Measurements from ENCODE around the gene ZNF736. TPM values are rescaled to one million over a fixed set of nuclear protein-coding genes. Genes with fewer than 3 reads are reported as not detected.

The ZNF736 gene
- total and polyA plus RNA-seq, 2 experiments from 2014 or later = 2.6 to 14.2 TPM

- TF ChIP-seq ZNF462 (CRISPR knock-in tag; IDR thresholded peaks at IDR 0.05) (no peak), CREB1 (CRISPR knock-in tag; IDR thresholded peaks at IDR 0.05; ENCODE audit: low read depth) (no peak)
These were observed 86.6 kb downstream of the ZNF736 start (continued) for GRCh38 chr7:64400401-64400800.

Other genes with a start within 250 kb of the ZNF736 start
- gene ZNF735, start 106.8 kb upstream of the ZNF736 start, total RNA-seq (2014; rRNA removed; shearing (Covaris generic)) = not detected in 2 replicates
- not detected in 2 replicates for gene ZNF735, start 106.8 kb upstream of the ZNF736 start, polyA plus RNA-seq (2016; fragmentation: Nextera tagmentation; extraction: Ambion mirVana)
- gene ZNF679, start 85.5 kb upstream of the ZNF736 start, total RNA-seq (2014; rRNA removed; shearing (Covaris generic)) = not detected in 2 replicates
- gene ZNF679, start 85.5 kb upstream of the ZNF736 start, polyA plus RNA-seq (2016; fragmentation: Nextera tagmentation; extraction: Ambion mirVana) = not detected in 2 replicates
- 60.2 and 62.5 TPM in 2 replicates for gene ZNF680, start 249.1 kb downstream of the ZNF736 start, total RNA-seq (2014; rRNA removed; shearing (Covaris generic))
- 27.1 and 27.3 TPM in 2 replicates for gene ZNF680, start 249.1 kb downstream of the ZNF736 start, polyA plus RNA-seq (2016; fragmentation: Nextera tagmentation; extraction: Ambion mirVana)

Measured in GM23338 (cell line).